ENCODE results near the gene HERC3. TPM values are rescaled to one million over a fixed set of nuclear protein-coding genes. Genes with fewer than 3 reads are reported as not detected.

The HERC3 gene
- total RNA-seq (ENCODE audit: unreplicated experiment) = 14.0 TPM
- long read RNA-seq, partial matches to known transcripts = 1 of 1 reads
- long read RNA-seq, other reads (novel, unspliced or antisense) = 0 of 1 reads

DNA sequence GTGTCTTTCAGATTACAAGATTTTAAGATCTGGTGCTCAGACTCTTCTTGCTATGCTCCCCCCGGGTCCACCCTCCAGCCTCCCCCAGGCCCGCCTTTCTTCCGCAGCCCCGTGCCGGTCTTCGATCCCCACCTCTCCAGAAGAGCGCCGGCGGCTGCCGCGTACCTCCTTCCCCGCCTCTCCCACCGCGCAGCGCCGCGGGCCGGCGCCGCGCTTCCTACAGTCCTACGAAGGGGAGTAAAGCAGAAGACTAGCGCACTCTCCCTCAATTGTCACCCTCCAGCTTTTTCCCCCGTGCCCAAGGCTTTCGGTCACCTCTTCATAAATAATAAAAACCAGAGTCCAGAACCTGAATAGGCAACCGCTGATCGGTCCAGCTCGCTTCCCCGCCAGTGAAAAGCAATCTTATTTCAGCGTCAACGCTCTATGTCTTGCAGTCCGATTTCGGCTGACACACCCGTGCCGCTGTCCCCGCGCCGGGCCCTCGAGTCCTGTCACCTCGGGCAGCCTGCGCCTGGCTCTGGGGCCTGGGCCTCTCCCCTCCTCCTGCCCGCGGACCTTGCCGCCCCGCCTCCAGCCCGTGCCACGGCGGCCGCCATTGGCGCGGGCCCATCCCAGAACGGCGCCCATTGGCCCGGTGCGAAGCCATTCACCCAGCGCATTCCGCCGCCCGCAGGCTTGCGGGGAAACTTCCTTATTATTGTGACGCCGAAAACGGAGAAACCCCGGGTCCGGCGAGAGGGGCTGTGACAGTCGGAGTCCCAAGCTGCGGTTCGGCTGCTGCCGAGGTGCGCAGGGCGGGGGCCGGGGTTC is at the start of gene HERC3:
Gene HERC3, plus strand, starts transcription at position 694 of the 813 bp plus-strand sequence. CDS start 13,344 bp downstream, outside the sequence.
- no peaks in the 10 kb centered on the region for H3K4me1 Mint-ChIP-seq (ENCODE audit: low read depth, unreplicated experiment)
- H3K27ac Mint-ChIP-seq (ENCODE audit: unreplicated experiment) = peak within 1 kb of the TSS; percentile 65
- peaks cover 2% of the 10 kb centered on the region for H3K9me3 Mint-ChIP-seq (ENCODE audit: unreplicated experiment)
- TF ChIP-seq, protein P1, sequence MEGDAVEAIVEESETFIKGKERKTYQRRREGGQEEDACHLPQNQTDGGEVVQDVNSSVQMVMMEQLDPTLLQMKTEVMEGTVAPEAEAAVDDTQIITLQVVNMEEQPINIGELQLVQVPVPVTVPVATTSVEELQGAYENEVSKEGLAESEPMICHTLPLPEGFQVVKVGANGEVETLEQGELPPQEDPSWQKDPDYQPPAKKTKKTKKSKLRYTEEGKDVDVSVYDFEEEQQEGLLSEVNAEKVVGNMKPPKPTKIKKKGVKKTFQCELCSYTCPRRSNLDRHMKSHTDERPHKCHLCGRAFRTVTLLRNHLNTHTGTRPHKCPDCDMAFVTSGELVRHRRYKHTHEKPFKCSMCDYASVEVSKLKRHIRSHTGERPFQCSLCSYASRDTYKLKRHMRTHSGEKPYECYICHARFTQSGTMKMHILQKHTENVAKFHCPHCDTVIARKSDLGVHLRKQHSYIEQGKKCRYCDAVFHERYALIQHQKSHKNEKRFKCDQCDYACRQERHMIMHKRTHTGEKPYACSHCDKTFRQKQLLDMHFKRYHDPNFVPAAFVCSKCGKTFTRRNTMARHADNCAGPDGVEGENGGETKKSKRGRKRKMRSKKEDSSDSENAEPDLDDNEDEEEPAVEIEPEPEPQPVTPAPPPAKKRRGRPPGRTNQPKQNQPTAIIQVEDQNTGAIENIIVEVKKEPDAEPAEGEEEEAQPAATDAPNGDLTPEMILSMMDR (IDR thresholded peaks at IDR 0.05; ENCODE audit: partially characterized antibody, unreplicated experiment) = no peak
- DNase-seq = peak; percentile 95
- no peaks in the 10 kb centered on the region for H3K36me3 Mint-ChIP-seq (ENCODE audit: unreplicated experiment)
- peak within 1 kb of the TSS; percentile 97 for H3K4me3 Mint-ChIP-seq (ENCODE audit: unreplicated experiment)
- H3K27me3 Mint-ChIP-seq (ENCODE audit: unreplicated experiment) = peaks cover 4% of the 10 kb centered on the region

DNA sequence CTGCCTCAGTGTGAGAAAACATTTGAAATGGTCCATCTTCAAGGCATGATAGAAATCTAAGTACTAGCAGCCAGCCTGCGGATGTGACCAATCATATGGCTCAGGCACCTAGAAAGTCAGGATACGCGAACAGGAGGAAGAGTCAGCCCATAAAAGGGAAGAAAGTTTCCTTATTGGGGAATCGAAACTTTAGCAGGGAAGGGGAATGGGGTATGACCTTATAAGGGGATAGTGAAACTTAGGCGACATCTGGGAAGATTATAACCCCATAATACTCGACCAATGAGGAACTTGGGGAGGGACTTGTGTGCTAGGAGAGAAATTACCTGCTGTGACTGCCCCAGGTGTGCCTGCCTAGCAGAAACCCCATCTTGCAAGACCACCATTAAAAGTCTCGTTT is 42.5 kb upstream of the HERC3 start:
- no peaks in the 10 kb centered on the region for H3K9me3 Mint-ChIP-seq (ENCODE audit: unreplicated experiment)
- no peak overlapping the region for H3K27ac Mint-ChIP-seq (ENCODE audit: unreplicated experiment)
- H3K36me3 Mint-ChIP-seq (ENCODE audit: unreplicated experiment) = no peaks in the 10 kb centered on the region
- H3K27me3 Mint-ChIP-seq (ENCODE audit: unreplicated experiment) = peaks cover 2% of the 10 kb centered on the region
- no peaks in the 10 kb centered on the region for H3K4me1 Mint-ChIP-seq (ENCODE audit: low read depth, unreplicated experiment)
- TF ChIP-seq, protein P1 (IDR thresholded peaks at IDR 0.05; ENCODE audit: partially characterized antibody, unreplicated experiment) = no peak
- DNase-seq = no peak
- no peak overlapping the region for H3K4me3 Mint-ChIP-seq (ENCODE audit: unreplicated experiment)

DNA sequence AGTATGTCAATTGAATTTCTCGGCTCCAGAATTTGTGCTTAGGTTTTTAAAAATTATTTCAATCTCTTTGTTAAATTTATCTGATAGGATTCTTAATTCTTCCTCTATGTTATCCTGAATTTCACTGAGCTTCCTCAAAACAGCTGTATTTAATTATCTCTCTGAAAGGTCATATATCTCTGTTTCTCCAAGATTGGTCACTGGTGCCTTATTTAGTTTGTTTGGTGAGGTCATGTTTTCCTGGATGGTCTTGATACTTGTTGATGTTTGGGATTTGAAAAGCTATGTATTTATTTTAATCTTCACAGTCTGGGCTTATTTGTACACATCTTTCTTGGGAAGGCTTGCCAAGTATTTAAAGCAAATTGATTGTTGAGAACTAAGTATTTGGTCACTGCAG is 24.7 kb upstream of the HERC3 start:
- TF ChIP-seq, protein P1 (IDR thresholded peaks at IDR 0.05; ENCODE audit: partially characterized antibody, unreplicated experiment) = no peak
- no peak overlapping the region for H3K27ac Mint-ChIP-seq (ENCODE audit: unreplicated experiment)
- no peaks in the 10 kb centered on the region for H3K9me3 Mint-ChIP-seq (ENCODE audit: unreplicated experiment)
- no peak overlapping the region for H3K4me3 Mint-ChIP-seq (ENCODE audit: unreplicated experiment)
- H3K27me3 Mint-ChIP-seq (ENCODE audit: unreplicated experiment) = peaks cover 5% of the 10 kb centered on the region
- no peak for DNase-seq
- no peaks in the 10 kb centered on the region for H3K4me1 Mint-ChIP-seq (ENCODE audit: low read depth, unreplicated experiment)
- no peaks in the 10 kb centered on the region for H3K36me3 Mint-ChIP-seq (ENCODE audit: unreplicated experiment)

DNA sequence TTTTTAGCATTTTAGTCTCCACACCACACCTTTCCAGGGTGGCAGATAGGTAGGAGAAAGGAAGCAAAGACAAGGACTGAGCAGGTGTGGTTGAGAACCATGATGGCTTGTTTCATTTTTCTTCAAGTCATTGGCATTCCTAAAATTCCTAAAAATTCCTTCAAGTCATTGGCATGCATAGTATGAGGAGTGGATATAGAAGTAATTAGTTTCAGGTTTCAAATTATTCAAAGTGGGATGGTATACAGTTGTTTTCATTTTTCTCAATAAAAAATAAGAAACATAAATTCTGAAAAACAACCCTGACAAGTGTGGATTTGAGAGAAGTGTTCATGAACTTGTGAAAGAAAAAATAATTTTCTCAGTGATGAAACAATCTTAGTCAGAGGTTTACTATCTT is 22.3 kb upstream of the HERC3 start:
- no peak overlapping the region for H3K4me3 Mint-ChIP-seq (ENCODE audit: unreplicated experiment)
- H3K4me1 Mint-ChIP-seq (ENCODE audit: low read depth, unreplicated experiment) = peaks cover 2% of the 10 kb centered on the region
- peaks cover 5% of the 10 kb centered on the region for H3K27me3 Mint-ChIP-seq (ENCODE audit: unreplicated experiment)
- TF ChIP-seq, protein P1 (IDR thresholded peaks at IDR 0.05; ENCODE audit: partially characterized antibody, unreplicated experiment) = no peak
- no peaks in the 10 kb centered on the region for H3K9me3 Mint-ChIP-seq (ENCODE audit: unreplicated experiment)
- H3K27ac Mint-ChIP-seq (ENCODE audit: unreplicated experiment) = no peak overlapping the region
- DNase-seq = no peak
- H3K36me3 Mint-ChIP-seq (ENCODE audit: unreplicated experiment) = no peaks in the 10 kb centered on the region
